ENCODE measurements around the gene RHOT2.

- TF ChIP-seq CTCF (IDR thresholded peaks at IDR 0.05; ENCODE audit: insufficient read depth, low read depth, low read length) (no peak), EZH2 (IDR thresholded peaks at IDR 0.05; ENCODE audit: insufficient read depth, low read length) (no peak)
Observed at GRCh38 chr16:684071-684794, 16.3 kb downstream of the RHOT2 start, which contains the start of gene JMJD8.
